GM13977 (cell line): Measurements from ENCODE around the gene BLTP3B.

ENCODE experiments used
- DNase-seq: peaks from one replicate; pipeline ENCODE4 v3.0.0; 2012; ENCODE audit warnings: low spot score
- in situ Hi-C: fragments of 300-500 bp; cut with MboI; formaldehyde crosslinking; loops from one replicate; pipeline ENCODE4 v1.12.0; 2022; ENCODE audit warnings: low sequenced_read_pairs, low pct_unique_long_range_greater_than_20kb, mixed read lengths, inconsistent platforms; ENCODE audit not compliant: unreplicated experiment
- TF ChIP-seq, protein P1 (sequence below): IDR thresholded peaks from 2 replicates; pipeline ENCODE4 v1.5.1; 2012; ENCODE audit warnings: mild to moderate bottlenecking, control low read depth; ENCODE audit not compliant: insufficient read depth; ENCODE audit errors: extremely low read depth, missing control alignments

BLTP3B gene

DNA sequence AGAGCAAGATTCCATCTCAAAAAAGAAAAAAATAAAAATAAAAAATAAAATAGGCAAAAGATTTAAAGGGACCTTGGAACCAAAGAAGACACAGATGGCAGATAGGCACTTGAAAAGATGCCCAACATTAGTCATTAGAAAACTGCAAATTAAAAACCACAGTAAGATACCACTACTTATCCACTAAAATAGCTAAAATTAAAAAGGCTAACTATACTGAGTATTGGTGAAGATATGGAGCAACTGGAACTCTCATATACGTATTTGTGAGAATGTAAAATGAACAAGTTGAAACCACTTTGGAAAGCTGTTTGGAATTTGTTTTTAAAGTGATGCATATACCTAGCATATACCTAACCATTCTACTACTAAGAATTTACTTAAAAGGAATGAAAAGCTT lies 22.3 kb downstream of the BLTP3B start:
- DNase-seq: no peak
- TF ChIP-seq, protein P1, sequence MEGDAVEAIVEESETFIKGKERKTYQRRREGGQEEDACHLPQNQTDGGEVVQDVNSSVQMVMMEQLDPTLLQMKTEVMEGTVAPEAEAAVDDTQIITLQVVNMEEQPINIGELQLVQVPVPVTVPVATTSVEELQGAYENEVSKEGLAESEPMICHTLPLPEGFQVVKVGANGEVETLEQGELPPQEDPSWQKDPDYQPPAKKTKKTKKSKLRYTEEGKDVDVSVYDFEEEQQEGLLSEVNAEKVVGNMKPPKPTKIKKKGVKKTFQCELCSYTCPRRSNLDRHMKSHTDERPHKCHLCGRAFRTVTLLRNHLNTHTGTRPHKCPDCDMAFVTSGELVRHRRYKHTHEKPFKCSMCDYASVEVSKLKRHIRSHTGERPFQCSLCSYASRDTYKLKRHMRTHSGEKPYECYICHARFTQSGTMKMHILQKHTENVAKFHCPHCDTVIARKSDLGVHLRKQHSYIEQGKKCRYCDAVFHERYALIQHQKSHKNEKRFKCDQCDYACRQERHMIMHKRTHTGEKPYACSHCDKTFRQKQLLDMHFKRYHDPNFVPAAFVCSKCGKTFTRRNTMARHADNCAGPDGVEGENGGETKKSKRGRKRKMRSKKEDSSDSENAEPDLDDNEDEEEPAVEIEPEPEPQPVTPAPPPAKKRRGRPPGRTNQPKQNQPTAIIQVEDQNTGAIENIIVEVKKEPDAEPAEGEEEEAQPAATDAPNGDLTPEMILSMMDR: no peak

GRCh38 chr12:100115291-100115690 lies 27.4 kb downstream of the BLTP3B start:
- no peak for DNase-seq
- in situ Hi-C loops: no loop called here
- TF ChIP-seq, protein P1: no peak

More for the DNA sequence above, 22.3 kb downstream of the BLTP3B start:
- in situ Hi-C loops: no loop called here

DNA sequence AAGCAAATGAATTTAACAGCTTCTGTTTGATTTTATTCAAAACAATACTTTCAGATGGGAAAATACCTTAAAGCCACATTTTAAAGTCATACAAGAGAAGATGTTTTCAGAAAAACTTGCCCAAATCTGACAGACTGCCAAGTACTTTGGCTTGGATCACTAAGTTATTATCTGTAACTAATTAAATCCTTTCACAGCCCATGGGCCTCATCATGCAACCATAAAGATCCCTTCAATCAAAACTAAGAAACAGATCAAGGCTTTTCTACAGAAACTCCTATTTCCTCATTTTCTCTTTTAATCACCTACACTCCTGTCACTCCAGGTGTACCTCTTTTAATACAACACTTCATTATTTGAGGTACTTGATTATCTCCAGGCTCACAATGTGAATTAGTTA lies 28.1 kb downstream of the BLTP3B start:
- in situ Hi-C loops: no loop called here
- TF ChIP-seq, protein P1: no peak
- peak; percentile 5 for DNase-seq

DNA sequence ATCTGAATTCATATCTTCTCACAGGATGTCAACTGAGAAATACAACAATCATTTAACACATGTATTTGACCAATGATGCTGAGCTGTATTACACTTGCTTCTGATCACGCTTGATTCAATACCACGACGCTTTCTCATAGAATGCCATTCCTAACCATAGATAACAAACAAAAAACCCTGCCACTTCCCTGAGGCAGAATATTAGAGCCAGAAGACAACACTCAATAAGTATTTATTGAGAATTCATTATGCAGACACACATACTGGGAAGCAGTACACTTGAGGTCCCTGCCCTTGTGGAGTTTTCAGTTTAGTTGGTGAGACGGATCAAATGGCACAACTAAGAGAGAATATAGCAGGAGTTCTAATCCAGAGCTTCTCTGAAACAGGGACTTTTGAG lies 32.4 kb downstream of the BLTP3B start:
- TF ChIP-seq, protein P1: no peak
- DNase-seq: no peak
- in situ Hi-C loops: no loop called here

- TF ChIP-seq, protein P1: no peak
- in situ Hi-C loops: no loop called here
- no peak for DNase-seq
Observed at GRCh38 chr12:100106861-100107260, 35.8 kb downstream of the BLTP3B start.

DNA sequence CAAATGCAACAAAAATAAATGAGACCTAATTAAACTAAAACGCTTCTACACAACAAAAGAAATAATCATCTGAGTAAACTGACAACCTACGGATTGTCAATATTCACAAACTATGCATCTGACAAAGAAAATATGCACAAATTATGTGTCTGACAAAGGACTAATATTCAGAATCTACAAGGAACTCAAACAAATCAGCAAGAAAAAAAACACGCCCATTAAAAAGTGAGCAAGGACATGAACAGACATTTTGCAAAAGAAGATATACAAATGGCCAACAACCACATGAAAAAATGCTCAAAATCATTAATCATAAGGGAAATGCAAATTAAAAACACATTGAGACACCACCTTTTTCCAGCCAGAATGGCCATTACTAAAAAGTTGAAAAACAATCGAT lies 37.0 kb downstream of the BLTP3B start:
- no peak for DNase-seq

More for the DNA sequence above, 37.0 kb downstream of the BLTP3B start:
- TF ChIP-seq, protein P1: no peak
- in situ Hi-C loops: no loop called here
